GM23248 (cell line): Measurements from ENCODE around the gene FREM2. TPM values are rescaled to one million over a fixed set of nuclear protein-coding genes. Genes with fewer than 3 reads are reported as not detected.

Experiments
- DNase-seq: peaks from one replicate; pipeline ENCODE4 v3.0.0-alpha.2; 2015
- H2AFZ ChIP-seq: fragments of 200-600 bp; sonication (generic); 2 replicates; pipeline ENCODE4 v1.6.1; 2016; ENCODE audit warnings: antibody characterized with exemption
- H3F3A ChIP-seq: fragments of 200-600 bp; sonication (generic); 2 replicates; pipeline ENCODE4 v1.6.1; 2016; ENCODE audit warnings: mild to moderate bottlenecking, antibody characterized with exemption, mixed run types; ENCODE audit not compliant: insufficient read depth
- H3K27ac ChIP-seq: fragments of 200-600 bp; sonication (generic); 2 replicates; pipeline ENCODE4 v1.5.1; 2016; ENCODE audit warnings: mild to moderate bottlenecking
- H3K27me3 ChIP-seq: fragments of 200-600 bp; sonication (generic); replicated peaks from 2 replicates; pipeline ENCODE4 v1.6.1; 2016; ENCODE audit warnings: mild to moderate bottlenecking; ENCODE audit not compliant: insufficient read depth
- H3K36me3 ChIP-seq: fragments of 200-600 bp; sonication (generic); 2 replicates; pipeline ENCODE4 v1.6.1; 2016; ENCODE audit warnings: low read depth, mild to moderate bottlenecking
- H3K4me1 ChIP-seq: fragments of 200-600 bp; sonication (generic); 2 replicates; pipeline ENCODE4 v1.6.1; 2016; ENCODE audit warnings: mild to moderate bottlenecking; ENCODE audit not compliant: insufficient read depth
- H3K4me2 ChIP-seq: fragments of 200-600 bp; sonication (generic); one replicate; pipeline ENCODE4 v1.6.1; 2016; ENCODE audit warnings: mild to moderate bottlenecking; ENCODE audit not compliant: unreplicated experiment
- H3K4me3 ChIP-seq: fragments of 200-600 bp; sonication (generic); 2 replicates; pipeline ENCODE4 v1.5.1; 2016; ENCODE audit warnings: mild to moderate bottlenecking
- H3K79me2 ChIP-seq: fragments of 200-600 bp; sonication (generic); 2 replicates; pipeline ENCODE4 v1.6.1; 2016; ENCODE audit warnings: mild to moderate bottlenecking; ENCODE audit not compliant: insufficient read depth
- H3K9ac ChIP-seq: fragments of 200-600 bp; sonication (generic); 2 replicates; pipeline ENCODE4 v1.6.1; 2016; ENCODE audit warnings: mild to moderate bottlenecking
- H3K9me2 ChIP-seq: fragments of 200-600 bp; sonication (generic); 2 replicates; pipeline ENCODE4 v1.6.1; 2016; ENCODE audit warnings: mixed run types, mild to moderate bottlenecking, moderate library complexity; ENCODE audit not compliant: insufficient read depth
- H3K9me3 ChIP-seq: fragments of 200-600 bp; sonication (generic); one replicate; pipeline ENCODE4 v1.6.1; 2017; ENCODE audit warnings: low read depth
- H4K20me1 ChIP-seq: fragments of 200-600 bp; sonication (generic); 2 replicates; pipeline ENCODE4 v1.6.0; 2016; ENCODE audit not compliant: insufficient read depth
- EZH2 ChIP-seq: fragments of 200-600 bp; sonication (generic); IDR thresholded peaks from 2 replicates; pipeline ENCODE4 v1.6.1; 2018; ENCODE audit warnings: antibody characterized with exemption, mild to moderate bottlenecking; ENCODE audit not compliant: insufficient read depth, poor library complexity, severe bottlenecking
- EZH2phosphoT487 ChIP-seq: fragments of 200-600 bp; sonication (generic); IDR thresholded peaks from 2 replicates; pipeline ENCODE4 v1.6.1; 2018; ENCODE audit warnings: antibody characterized with exemption, moderate library complexity, mild to moderate bottlenecking, low read depth; ENCODE audit not compliant: insufficient read depth
- WGBS, 2 experiments: methylation state at CpG; one replicate each; pipeline ENCODE4 v1.1.6; 2015 to 2017; ENCODE audit warnings: low lambda C conversion rate in 2 of 2, low coverage in 1 of 2; ENCODE audit errors: missing lambda C conversion rate in 2 of 2; 5-methylcytosine and 5-hydroxymethylcytosine counted together
- in situ Hi-C: fragments of 300-500 bp; cut with MboI; formaldehyde crosslinking; loops from 2 replicates; pipeline ENCODE4 v1.15.0; 2020
- polyA plus RNA-seq: library from polyadenylated mRNA; unstranded; fragments of >200 nt; fragmentation: Nextera tagmentation; extraction: Ambion mirVana; gene quantifications from 2 replicates; pipeline ENCODE4 v1.2.1, GENCODE V29; 2016
- total RNA-seq: library from RNA; depleted of rRNA; stranded (reverse); fragments of >200 nt; shearing (Covaris generic); gene quantifications from 2 replicates; pipeline ENCODE4 v1.2.3, GENCODE V29; 2014

FREM2 gene
- total and polyA plus RNA-seq, 2 experiments from 2014 or later: not detected

DNA sequence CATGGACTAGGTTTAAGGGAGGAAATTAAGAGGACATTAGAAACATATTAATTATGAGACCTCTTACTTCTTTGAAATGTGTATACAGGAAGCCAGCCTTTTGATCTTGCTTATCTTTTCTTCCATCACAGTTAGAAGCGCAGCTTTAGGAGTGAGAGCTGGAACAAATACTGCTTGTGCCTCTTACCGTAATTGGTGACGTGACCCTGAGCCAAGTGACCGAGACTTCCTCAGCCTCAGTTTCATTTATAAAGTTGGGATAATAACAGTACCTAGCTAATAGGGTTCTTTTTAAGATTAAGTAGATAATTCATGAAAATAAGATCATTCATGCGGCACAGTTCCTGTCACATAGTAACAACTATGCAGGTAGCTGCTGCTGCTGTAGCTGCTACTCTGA is 18.5 kb downstream of the FREM2 start:
- no peak overlapping the region for H3K9ac ChIP-seq
- H3K4me2 ChIP-seq: no peak overlapping the region
- no peaks in the 10 kb centered on the region for H3K9me2 ChIP-seq
- no peaks in the 10 kb centered on the region for H3K36me3 ChIP-seq
- H4K20me1 ChIP-seq: no peaks in the 10 kb centered on the region
- in situ Hi-C loops: no loop called here
- H2AFZ ChIP-seq: no peak overlapping the region
- H3K9me3 ChIP-seq: no peaks in the 10 kb centered on the region
- no peaks in the 10 kb centered on the region for H3F3A ChIP-seq
- no peaks in the 10 kb centered on the region for H3K4me1 ChIP-seq
- H3K27ac ChIP-seq: no peak overlapping the region
- 57 to 62% methylated on average over 5 of the region's 5 CpGs for WGBS, 2 experiments
- H3K27me3 ChIP-seq: peaks cover 25% of the 10 kb centered on the region
- no peaks in the 10 kb centered on the region for H3K79me2 ChIP-seq
- no peak for TF ChIP-seq EZH2
- no peak for TF ChIP-seq EZH2phosphoT487
- DNase-seq: no peak
- H3K4me3 ChIP-seq: no peak overlapping the region

DNA sequence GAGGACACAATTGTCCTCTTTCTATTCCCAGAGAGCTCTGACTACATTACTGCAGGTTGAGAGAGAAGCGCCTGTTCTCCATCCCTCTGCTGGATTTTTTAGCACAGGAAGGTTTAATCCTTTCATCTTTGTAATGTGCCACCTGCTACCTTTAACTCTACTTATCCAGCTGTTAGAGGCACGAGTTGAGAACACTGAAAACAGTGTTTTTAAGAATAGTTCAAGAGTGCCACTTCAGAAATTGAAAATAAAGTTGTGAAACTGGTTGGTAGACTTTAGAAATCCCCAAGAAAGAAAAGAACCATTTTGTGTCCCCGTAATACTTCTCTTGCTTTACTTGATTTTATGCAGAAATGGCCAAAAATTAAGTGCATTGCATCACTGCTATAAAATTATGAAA is 20.6 kb downstream of the FREM2 start:
- no peaks in the 10 kb centered on the region for H3K9me3 ChIP-seq
- H3K9me2 ChIP-seq: no peaks in the 10 kb centered on the region
- no peak overlapping the region for H3K4me2 ChIP-seq
- in situ Hi-C loops: no loop called here
- no peaks in the 10 kb centered on the region for H3K79me2 ChIP-seq
- no peaks in the 10 kb centered on the region for H3K36me3 ChIP-seq
- DNase-seq: no peak
- H3K27ac ChIP-seq: no peak overlapping the region
- no peaks in the 10 kb centered on the region for H4K20me1 ChIP-seq
- no peak overlapping the region for H3K9ac ChIP-seq
- H3K4me3 ChIP-seq: no peak overlapping the region
- no peak for TF ChIP-seq EZH2phosphoT487
- TF ChIP-seq EZH2: no peak
- no peaks in the 10 kb centered on the region for H3F3A ChIP-seq
- H3K4me1 ChIP-seq: no peaks in the 10 kb centered on the region
- WGBS, 2 experiments: 19 to 31% methylated on average over 3 of the region's 3 CpGs
- H3K27me3 ChIP-seq: peaks cover 18% of the 10 kb centered on the region
- H2AFZ ChIP-seq: no peak overlapping the region

DNA sequence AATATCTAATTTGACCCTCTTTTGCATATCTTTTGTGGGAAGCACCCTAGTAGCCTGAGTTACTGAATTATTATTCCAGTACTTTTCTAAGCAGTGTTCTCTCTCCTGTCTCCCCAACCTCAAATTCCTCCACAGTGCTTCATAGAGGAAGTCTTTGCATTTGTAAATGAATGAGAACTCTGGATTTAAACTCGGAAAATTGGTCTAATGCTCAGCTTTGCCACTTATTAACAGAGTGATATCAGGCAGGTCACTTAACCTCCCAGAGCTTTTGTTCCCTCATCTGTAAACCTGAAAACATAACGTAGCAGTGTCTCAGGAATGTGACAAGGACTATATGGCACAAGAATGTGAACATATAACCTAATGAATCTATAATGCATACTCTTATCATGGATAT is 26.2 kb downstream of the FREM2 start:
- no peaks in the 10 kb centered on the region for H3K4me1 ChIP-seq
- H3F3A ChIP-seq: no peaks in the 10 kb centered on the region
- no peak for DNase-seq
- no peaks in the 10 kb centered on the region for H3K9me2 ChIP-seq
- no peak overlapping the region for H3K27ac ChIP-seq
- no peaks in the 10 kb centered on the region; the same call in 1 of the 2 replicates for H3K27me3 ChIP-seq
- in situ Hi-C loops: no loop called here
- no peak overlapping the region for H3K4me2 ChIP-seq
- no peak overlapping the region for H2AFZ ChIP-seq
- no peaks in the 10 kb centered on the region for H3K36me3 ChIP-seq
- H3K79me2 ChIP-seq: no peaks in the 10 kb centered on the region
- no peak overlapping the region for H3K4me3 ChIP-seq
- TF ChIP-seq EZH2 (no peak), EZH2phosphoT487 (no peak)
- no peak overlapping the region for H3K9ac ChIP-seq
- 15 to 24% methylated on average over 2 of the region's 2 CpGs for WGBS, 2 experiments
- no peaks in the 10 kb centered on the region for H3K9me3 ChIP-seq
- H4K20me1 ChIP-seq: no peaks in the 10 kb centered on the region

- no peaks in the 10 kb centered on the region for H3K4me1 ChIP-seq
- H3K36me3 ChIP-seq: no peaks in the 10 kb centered on the region
These were observed 31.5 kb downstream of the FREM2 start for GRCh38 chr13:38718374-38718773.

GRCh38 chr13:38730332-38730731 is 43.5 kb downstream of the FREM2 start:
- Histone ChIP-seq H3F3A (no peaks in the 10 kb centered on the region), H3K36me3 (no peaks in the 10 kb centered on the region), H3K27ac (no peak overlapping the region), H2AFZ (no peak overlapping the region), H3K9me2 (no peaks in the 10 kb centered on the region), H3K4me3 (no peak overlapping the region), H3K9me3 (no peaks in the 10 kb centered on the region), H3K4me1 (no peaks in the 10 kb centered on the region), H3K27me3 (peaks cover 15% of the 10 kb centered on the region), H4K20me1 (no peaks in the 10 kb centered on the region), H3K79me2 (no peaks in the 10 kb centered on the region), H3K4me2 (no peak overlapping the region), H3K9ac (no peak overlapping the region)
- DNase-seq: no peak
- in situ Hi-C loops: no loop called here
- TF ChIP-seq EZH2phosphoT487: no peak
- no peak for TF ChIP-seq EZH2
- WGBS, 2 experiments: 30 to 34% methylated on average over 4 of the region's 4 CpGs

More at GRCh38 chr13:38718374-38718773, 31.5 kb downstream of the FREM2 start:
- no peaks in the 10 kb centered on the region for H4K20me1 ChIP-seq
- H3K9ac ChIP-seq: no peak overlapping the region
- no peaks in the 10 kb centered on the region for H3K79me2 ChIP-seq
- no peak overlapping the region for H3K4me2 ChIP-seq
- TF ChIP-seq EZH2 (no peak), EZH2phosphoT487 (no peak)
- H3K4me3 ChIP-seq: no peak overlapping the region
- H3F3A ChIP-seq: no peaks in the 10 kb centered on the region
- WGBS, 2 experiments: 23 to 35% methylated on average over 4 of the region's 4 CpGs
- no peaks in the 10 kb centered on the region for H3K9me3 ChIP-seq
- DNase-seq: no peak
- in situ Hi-C loops: no loop called here
- H3K9me2 ChIP-seq: no peaks in the 10 kb centered on the region
- H2AFZ ChIP-seq: no peak overlapping the region
- H3K27ac ChIP-seq: no peak overlapping the region
- no peaks in the 10 kb centered on the region; the same call in 1 of the 2 replicates for H3K27me3 ChIP-seq
